ENCODE measurements around the gene MAPK4.

MAPK4 gene

GRCh38 chr18:50594012-50594411 lies 34.1 kb downstream of the MAPK4 start:
- no peaks in the 10 kb centered on the region for H3K36me3 ChIP-seq (ENCODE audit: insufficient read depth, low read length)
- no peaks in the 10 kb centered on the region for H3K9me3 ChIP-seq (ENCODE audit: low read length)

GRCh38 chr18:50594942-50595341 lies 35.1 kb downstream of the MAPK4 start:
- TF ChIP-seq EZH2 (IDR thresholded peaks at IDR 0.05; ENCODE audit: borderline replicate concordance, low read length): no peak
- TF ChIP-seq CTCF (IDR thresholded peaks at IDR 0.05; ENCODE audit: low read length): no peak
- Histone ChIP-seq H3K9me3 (ENCODE audit: low read length) (no peaks in the 10 kb centered on the region), H2AFZ (ENCODE audit: low read length) (no peak overlapping the region), H3K4me2 (ENCODE audit: low read length) (no peak overlapping the region), H3K27ac (ENCODE audit: low read depth, low read length, poor library complexity, severe bottlenecking) (no peak overlapping the region), H3K9me2 (ENCODE audit: low read depth, low read length) (no peaks in the 10 kb centered on the region), H3K36me3 (ENCODE audit: insufficient read depth, low read length) (no peaks in the 10 kb centered on the region), H3F3A (ENCODE audit: insufficient read depth, low read length) (no peaks in the 10 kb centered on the region), H4K20me1 (ENCODE audit: insufficient read depth, low read length) (no peaks in the 10 kb centered on the region), H3K4me1 (ENCODE audit: insufficient read depth, low read length, severe bottlenecking) (no peaks in the 10 kb centered on the region), H3K4me3 (ENCODE audit: low read depth, low read length, poor library complexity, severe bottlenecking) (no peak overlapping the region), H3K9ac (ENCODE audit: low read length) (no peak overlapping the region), H3K27me3 (ENCODE audit: insufficient read depth, low read length) (no peaks in the 10 kb centered on the region; the same call in 1 of the 2 replicates), H3K79me2 (ENCODE audit: insufficient read depth, low read length) (no peaks in the 10 kb centered on the region)

More at GRCh38 chr18:50594012-50594411, 34.1 kb downstream of the MAPK4 start:
- Histone ChIP-seq H4K20me1 (ENCODE audit: insufficient read depth, low read length) (no peaks in the 10 kb centered on the region), H3K9me2 (ENCODE audit: low read depth, low read length) (no peaks in the 10 kb centered on the region), H3K79me2 (ENCODE audit: insufficient read depth, low read length) (no peaks in the 10 kb centered on the region), H3K4me1 (ENCODE audit: insufficient read depth, low read length, severe bottlenecking) (no peaks in the 10 kb centered on the region), H2AFZ (ENCODE audit: low read length) (no peak overlapping the region), H3F3A (ENCODE audit: insufficient read depth, low read length) (no peaks in the 10 kb centered on the region), H3K27me3 (ENCODE audit: insufficient read depth, low read length) (no peaks in the 10 kb centered on the region; the same call in 1 of the 2 replicates), H3K4me2 (ENCODE audit: low read length) (no peak overlapping the region), H3K9ac (ENCODE audit: low read length) (no peak overlapping the region), H3K4me3 (ENCODE audit: low read depth, low read length, poor library complexity, severe bottlenecking) (no peak overlapping the region), H3K27ac (ENCODE audit: low read depth, low read length, poor library complexity, severe bottlenecking) (no peak overlapping the region)
- TF ChIP-seq EZH2 (IDR thresholded peaks at IDR 0.05; ENCODE audit: borderline replicate concordance, low read length) (no peak), CTCF (IDR thresholded peaks at IDR 0.05; ENCODE audit: low read length) (no peak)

GRCh38 chr18:50602466-50602865 lies 42.6 kb downstream of the MAPK4 start:
- no peaks in the 10 kb centered on the region for H3F3A ChIP-seq (ENCODE audit: insufficient read depth, low read length)
- H3K9ac ChIP-seq (ENCODE audit: low read length): no peak overlapping the region
- H4K20me1 ChIP-seq (ENCODE audit: insufficient read depth, low read length): no peaks in the 10 kb centered on the region
- H2AFZ ChIP-seq (ENCODE audit: low read length): no peak overlapping the region
- no peaks in the 10 kb centered on the region for H3K27me3 ChIP-seq (ENCODE audit: insufficient read depth, low read length)
- no peaks in the 10 kb centered on the region for H3K79me2 ChIP-seq (ENCODE audit: insufficient read depth, low read length)
- no peaks in the 10 kb centered on the region for H3K36me3 ChIP-seq (ENCODE audit: insufficient read depth, low read length)
- H3K27ac ChIP-seq (ENCODE audit: low read depth, low read length, poor library complexity, severe bottlenecking): no peak overlapping the region
- no peaks in the 10 kb centered on the region for H3K9me2 ChIP-seq (ENCODE audit: low read depth, low read length)
- no peak for TF ChIP-seq EZH2 (IDR thresholded peaks at IDR 0.05; ENCODE audit: borderline replicate concordance, low read length)
- TF ChIP-seq CTCF (IDR thresholded peaks at IDR 0.05; ENCODE audit: low read length): no peak
- H3K9me3 ChIP-seq (ENCODE audit: low read length): no peaks in the 10 kb centered on the region
- H3K4me1 ChIP-seq (ENCODE audit: insufficient read depth, low read length, severe bottlenecking): no peaks in the 10 kb centered on the region
- no peak overlapping the region for H3K4me2 ChIP-seq (ENCODE audit: low read length)
- H3K4me3 ChIP-seq (ENCODE audit: low read depth, low read length, poor library complexity, severe bottlenecking): no peak overlapping the region
